Endothelial cell (in vitro differentiated cells): ENCODE data around the gene MVK. TPM values are rescaled to one million over a fixed set of nuclear protein-coding genes. Genes with fewer than 3 reads are reported as not detected.

Experiments used
- DNase-seq: peaks from one replicate; pipeline ENCODE4 v3.0.0; 2021; ENCODE audit warnings: low spot score
- H3K27ac Mint-ChIP-seq: one replicate; pipeline ENCODE4 v1.8.0; 2021; ENCODE audit warnings: mixed read lengths, inconsistent platforms; ENCODE audit not compliant: unreplicated experiment
- H3K27me3 Mint-ChIP-seq: one replicate; pipeline ENCODE4 v1.8.0; 2021; ENCODE audit warnings: mild to moderate bottlenecking, moderate library complexity, mixed read lengths, inconsistent platforms; ENCODE audit not compliant: unreplicated experiment
- H3K36me3 Mint-ChIP-seq: one replicate; pipeline ENCODE4 v1.8.0; 2021; ENCODE audit warnings: mild to moderate bottlenecking, low read depth, mixed read lengths, inconsistent platforms; ENCODE audit not compliant: unreplicated experiment
- H3K4me1 Mint-ChIP-seq: one replicate; pipeline ENCODE4 v1.8.0; 2021; ENCODE audit warnings: mild to moderate bottlenecking, mixed read lengths, inconsistent platforms; ENCODE audit not compliant: unreplicated experiment
- H3K4me3 Mint-ChIP-seq: one replicate; pipeline ENCODE4 v1.8.0; 2021; ENCODE audit warnings: mild to moderate bottlenecking, mixed read lengths, inconsistent platforms; ENCODE audit not compliant: unreplicated experiment
- H3K9me3 Mint-ChIP-seq: one replicate; pipeline ENCODE4 v1.8.0; 2021; ENCODE audit warnings: mixed read lengths, inconsistent platforms; ENCODE audit not compliant: unreplicated experiment
- CTCF ChIP-seq: fragments of 200-600 bp; sonication (generic); IDR thresholded peaks from one replicate; pipeline ENCODE4 v1.5.0; 2021; ENCODE audit warnings: antibody characterized with exemption; ENCODE audit not compliant: unreplicated experiment
- total RNA-seq: library from RNA; stranded (reverse); fragmentation: NEBNext Ultra II Directional; extraction: Animal tissue kit (Norgen Biotek cat#: 25700); gene quantifications from one replicate; pipeline ENCODE4 v1.2.1, GENCODE V29; 2021; ENCODE audit not compliant: unreplicated experiment

Gene MVK
- total RNA-seq, 1 donor from 2014 or later = 40.7 TPM

GRCh38 chr12:109563291-109564284, 10.0 kb upstream of the MVK start:
- H3K4me1 Mint-ChIP-seq = peaks cover 2% of the 10 kb centered on the region
- H3K27ac Mint-ChIP-seq = no peak overlapping the region
- no peak for DNase-seq
- no peak overlapping the region for H3K4me3 Mint-ChIP-seq
- H3K27me3 Mint-ChIP-seq = peaks cover 13% of the 10 kb centered on the region
- no peaks in the 10 kb centered on the region for H3K9me3 Mint-ChIP-seq
- peaks cover 28% of the 10 kb centered on the region for H3K36me3 Mint-ChIP-seq
- no peak for TF ChIP-seq CTCF

- peaks cover 15% of the 10 kb centered on the region for H3K4me1 Mint-ChIP-seq
- peaks cover 28% of the 10 kb centered on the region for H3K36me3 Mint-ChIP-seq
- peaks cover 14% of the 10 kb centered on the region for H3K27me3 Mint-ChIP-seq
- no peaks in the 10 kb centered on the region for H3K9me3 Mint-ChIP-seq
- no peak overlapping the region for H3K27ac Mint-ChIP-seq
- no peak overlapping the region for H3K4me3 Mint-ChIP-seq
- no peak for DNase-seq
- no peak for TF ChIP-seq CTCF
Measured at GRCh38 chr12:109566424-109566823, 7.2 kb upstream of the MVK start.

GRCh38 chr12:109567296-109567695, 6.3 kb upstream of the MVK start:
- no peak overlapping the region for H3K4me3 Mint-ChIP-seq
- TF ChIP-seq CTCF = no peak
- H3K36me3 Mint-ChIP-seq = peaks cover 26% of the 10 kb centered on the region
- no peaks in the 10 kb centered on the region for H3K9me3 Mint-ChIP-seq
- H3K4me1 Mint-ChIP-seq = peaks cover 20% of the 10 kb centered on the region
- H3K27ac Mint-ChIP-seq = no peak overlapping the region
- peaks cover 11% of the 10 kb centered on the region for H3K27me3 Mint-ChIP-seq
- no peak for DNase-seq

GRCh38 chr12:109567967-109568366, 5.6 kb upstream of the MVK start:
- H3K9me3 Mint-ChIP-seq = no peaks in the 10 kb centered on the region
- no peak overlapping the region for H3K4me3 Mint-ChIP-seq
- peaks cover 22% of the 10 kb centered on the region for H3K36me3 Mint-ChIP-seq
- H3K27ac Mint-ChIP-seq = no peak overlapping the region
- TF ChIP-seq CTCF = no peak
- no peak for DNase-seq
- peaks cover 11% of the 10 kb centered on the region for H3K27me3 Mint-ChIP-seq
- peaks cover 27% of the 10 kb centered on the region for H3K4me1 Mint-ChIP-seq

GRCh38 chr12:109568486-109568885, 5.1 kb upstream of the MVK start:
- no peak for DNase-seq
- H3K4me3 Mint-ChIP-seq = no peak overlapping the region
- no peak for TF ChIP-seq CTCF
- no peaks in the 10 kb centered on the region for H3K9me3 Mint-ChIP-seq
- H3K27me3 Mint-ChIP-seq = peaks cover 11% of the 10 kb centered on the region
- peaks cover 29% of the 10 kb centered on the region for H3K4me1 Mint-ChIP-seq
- peaks cover 22% of the 10 kb centered on the region for H3K36me3 Mint-ChIP-seq
- no peak overlapping the region for H3K27ac Mint-ChIP-seq
